WTC11 (cell line): ENCODE results near the gene ADGRF3. TPM values are rescaled to one million over a fixed set of nuclear protein-coding genes. Genes with fewer than 3 reads are reported as not detected.

Source experiments
- ATAC-seq: fragments of 200-7000 bp; cut with Tn5 transposase; 2 replicates; pipeline ENCODE4 v1.10.0; 2021; ENCODE audit warnings: mild to moderate bottlenecking, moderate library complexity
- CTCF ChIA-PET: fragments of 300-600 bp; sonication (Branson Sonifier 250); formaldehyde crosslinking; loops from one replicate; lab custom pipeline; 2021; ENCODE audit warnings: antibody characterized with exemption; lab: Charles Lee
- POLR2A ChIA-PET: fragments of 350-600 bp; sonication (Branson Sonifier 250); formaldehyde crosslinking; loops from one replicate; lab custom pipeline; 2021; ENCODE audit warnings: antibody characterized with exemption; lab: Charles Lee
- DNase-seq: peaks from one replicate; pipeline ENCODE4 v3.0.0; 2021; ENCODE audit warnings: low spot score
- H3K27ac Mint-ChIP-seq: 2 replicates; pipeline ENCODE4 v1.8.0; 2021; ENCODE audit warnings: mixed read lengths
- H3K27me3 Mint-ChIP-seq: 2 replicates; pipeline ENCODE4 v1.8.0; 2021; ENCODE audit warnings: low read depth, mild to moderate bottlenecking, moderate library complexity, mixed read lengths
- H3K36me3 Mint-ChIP-seq: 2 replicates; pipeline ENCODE4 v1.8.0; 2021; ENCODE audit warnings: mixed read lengths
- H3K4me1 Mint-ChIP-seq: 2 replicates; pipeline ENCODE4 v1.8.0; 2022; ENCODE audit warnings: mixed read lengths
- H3K4me3 Mint-ChIP-seq: 2 replicates; pipeline ENCODE4 v1.8.0; 2021; ENCODE audit warnings: mild to moderate bottlenecking, moderate library complexity, mixed read lengths
- H3K9me3 Mint-ChIP-seq: 2 replicates; pipeline ENCODE4 v1.8.0; 2021; ENCODE audit warnings: mixed read lengths
- ATF2 ChIP-seq: sonication (generic); formaldehyde crosslinking; IDR thresholded peaks from 2 replicates; pipeline ENCODE4 v1.8.1; 2022; ENCODE audit warnings: low read depth, missing genetic modification reagents, borderline replicate concordance
- ATF3 ChIP-seq: sonication (generic); formaldehyde crosslinking; conservative IDR thresholded peaks from 2 replicates; pipeline ENCODE4 v1.8.1; 2022; ENCODE audit warnings: mild to moderate bottlenecking, missing genetic modification reagents
- ATF6 ChIP-seq: sonication (generic); formaldehyde crosslinking; IDR thresholded peaks from 2 replicates; pipeline ENCODE4 v1.8.1; 2023; ENCODE audit warnings: mild to moderate bottlenecking, missing genetic modification reagents
- CREB1 ChIP-seq: sonication (generic); formaldehyde crosslinking; IDR thresholded peaks from 2 replicates; pipeline ENCODE4 v1.8.0; 2023; ENCODE audit warnings: mild to moderate bottlenecking, missing genetic modification reagents
- EMX1 ChIP-seq: fragments of 250-450 bp; sonication (Bioruptor Pico); IDR thresholded peaks from 2 replicates; pipeline ENCODE4 v1.8.0; 2021; ENCODE audit warnings: mild to moderate bottlenecking
- ERG ChIP-seq: fragments of 250-450 bp; sonication (Bioruptor Pico); IDR thresholded peaks from 2 replicates; pipeline ENCODE4 v1.8.0; 2021; ENCODE audit warnings: mild to moderate bottlenecking
- GRHL2 ChIP-seq: fragments of 250-450 bp; sonication (Bioruptor Pico); IDR thresholded peaks from 2 replicates; pipeline ENCODE4 v1.8.0; 2022; ENCODE audit warnings: mild to moderate bottlenecking, moderate library complexity; ENCODE audit not compliant: insufficient replicate concordance, severe bottlenecking
- IRF1 ChIP-seq: sonication (generic); formaldehyde crosslinking; IDR thresholded peaks from 2 replicates; pipeline ENCODE4 v1.8.0; 2023; ENCODE audit warnings: missing genetic modification reagents
- JAZF1 ChIP-seq: fragments of 250-450 bp; sonication (Bioruptor Pico); IDR thresholded peaks from 2 replicates; pipeline ENCODE4 v1.9.0; 2021; ENCODE audit warnings: moderate library complexity, mild to moderate bottlenecking, inconsistent platforms
- JUN ChIP-seq: sonication (generic); formaldehyde crosslinking; IDR thresholded peaks from 2 replicates; pipeline ENCODE4 v1.8.0; 2023; ENCODE audit warnings: mild to moderate bottlenecking, missing genetic modification reagents
- NFATC4 ChIP-seq: fragments of 250-450 bp; sonication (Bioruptor Pico); IDR thresholded peaks from 2 replicates; pipeline ENCODE4 v1.9.0; 2021; ENCODE audit warnings: mild to moderate bottlenecking
- NR3C1 ChIP-seq: sonication (generic); formaldehyde crosslinking; conservative IDR thresholded peaks from 2 replicates; pipeline ENCODE4 v1.8.1; 2023; ENCODE audit warnings: low read depth, mild to moderate bottlenecking, missing genetic modification reagents
- ZNF232 ChIP-seq: sonication (generic); formaldehyde crosslinking; IDR thresholded peaks from 2 replicates; pipeline ENCODE4 v1.8.0; 2022; ENCODE audit warnings: mild to moderate bottlenecking, missing genetic modification reagents
- ZNF396 ChIP-seq: fragments of 250-450 bp; sonication (Bioruptor Pico); IDR thresholded peaks from 2 replicates; pipeline ENCODE4 v1.8.0; 2021; ENCODE audit warnings: mild to moderate bottlenecking, moderate library complexity, borderline replicate concordance
- ZNF423 ChIP-seq: fragments of 250-450 bp; sonication (Bioruptor Pico); IDR thresholded peaks from 2 replicates; pipeline ENCODE4 v2.1.2; 2022; ENCODE audit warnings: mild to moderate bottlenecking, moderate library complexity
- ZNF425 ChIP-seq: fragments of 250-450 bp; sonication (Bioruptor Pico); conservative IDR thresholded peaks from 2 replicates; pipeline ENCODE4 v1.9.0; 2021; ENCODE audit warnings: mild to moderate bottlenecking
- ZNF512 ChIP-seq: sonication (generic); formaldehyde crosslinking; IDR thresholded peaks from 2 replicates; pipeline ENCODE4 v1.8.1; 2022; ENCODE audit warnings: missing genetic modification reagents, borderline replicate concordance
- total RNA-seq: library from RNA; stranded (reverse); gene quantifications from 3 replicates; pipeline ENCODE4 v1.2.3, GENCODE V29; 2021
- TF ChIP-seq, protein P1 (sequence below): fragments of 250-450 bp; sonication (Bioruptor Pico); IDR thresholded peaks from 2 replicates; pipeline ENCODE4 v1.9.0; 2021; ENCODE audit warnings: mild to moderate bottlenecking
- TF ChIP-seq, protein P2 (sequence below): fragments of 250-450 bp; sonication (Bioruptor Pico); IDR thresholded peaks from 2 replicates; pipeline ENCODE4 v1.9.0; 2021; ENCODE audit warnings: mild to moderate bottlenecking

The ADGRF3 gene
- total RNA-seq, 1 experiment from 2014 or later = 0.48 TPM

DNA sequence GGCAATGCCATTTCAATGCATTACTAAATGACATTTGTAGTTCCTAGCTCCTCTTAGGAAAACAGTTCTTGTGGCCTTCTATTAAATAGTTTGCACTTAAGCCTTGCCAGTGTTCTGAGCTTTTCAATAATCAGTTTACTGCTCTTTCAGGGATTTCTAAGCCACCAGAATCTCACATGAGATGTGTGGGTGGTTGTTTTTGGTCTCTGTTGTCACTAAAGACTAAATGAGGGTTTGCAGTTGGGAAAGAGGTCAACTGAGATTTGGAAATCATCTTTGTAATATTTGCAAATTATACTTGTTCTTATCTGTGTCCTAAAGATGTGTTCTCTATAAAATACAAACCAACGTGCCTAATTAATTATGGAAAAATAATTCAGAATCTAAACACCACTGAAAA is 56.6 kb downstream of the ADGRF3 start (continued):
- TF ChIP-seq ATF6 = no peak

DNA sequence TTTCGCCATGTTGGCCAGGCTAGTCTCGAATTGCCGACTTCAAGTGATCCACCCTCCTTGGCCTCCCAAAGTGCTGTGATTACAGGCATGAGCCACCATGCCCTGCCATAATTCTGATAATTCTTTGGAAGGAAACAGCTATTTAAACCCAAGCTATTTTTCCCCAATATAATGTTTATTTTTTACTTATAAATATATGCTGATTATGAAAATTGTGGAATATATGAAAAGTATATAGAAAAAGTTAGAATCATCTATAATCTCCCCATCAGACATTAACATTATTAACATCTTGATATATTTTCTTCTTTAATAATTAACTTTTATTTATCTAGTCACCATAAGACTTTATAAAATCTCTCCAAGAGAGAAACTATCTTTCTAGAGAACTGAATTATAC is 60.7 kb downstream of the ADGRF3 start:
- Mint-ChIP-seq H3K27ac (no peak overlapping the region), H3K4me3 (no peak overlapping the region), H3K36me3 (peaks cover 42% of the 10 kb centered on the region), H3K27me3 (no peaks in the 10 kb centered on the region), H3K4me1 (no peaks in the 10 kb centered on the region), H3K9me3 (no peaks in the 10 kb centered on the region)
- ChIA-PET POLR2A (no interaction called here), CTCF (no interaction called here)
- TF ChIP-seq ATF3 (CRISPR knock-in tag) = no peak
- TF ChIP-seq GRHL2 (CRISPR knock-in tag) = no peak
- TF ChIP-seq, protein P1, sequence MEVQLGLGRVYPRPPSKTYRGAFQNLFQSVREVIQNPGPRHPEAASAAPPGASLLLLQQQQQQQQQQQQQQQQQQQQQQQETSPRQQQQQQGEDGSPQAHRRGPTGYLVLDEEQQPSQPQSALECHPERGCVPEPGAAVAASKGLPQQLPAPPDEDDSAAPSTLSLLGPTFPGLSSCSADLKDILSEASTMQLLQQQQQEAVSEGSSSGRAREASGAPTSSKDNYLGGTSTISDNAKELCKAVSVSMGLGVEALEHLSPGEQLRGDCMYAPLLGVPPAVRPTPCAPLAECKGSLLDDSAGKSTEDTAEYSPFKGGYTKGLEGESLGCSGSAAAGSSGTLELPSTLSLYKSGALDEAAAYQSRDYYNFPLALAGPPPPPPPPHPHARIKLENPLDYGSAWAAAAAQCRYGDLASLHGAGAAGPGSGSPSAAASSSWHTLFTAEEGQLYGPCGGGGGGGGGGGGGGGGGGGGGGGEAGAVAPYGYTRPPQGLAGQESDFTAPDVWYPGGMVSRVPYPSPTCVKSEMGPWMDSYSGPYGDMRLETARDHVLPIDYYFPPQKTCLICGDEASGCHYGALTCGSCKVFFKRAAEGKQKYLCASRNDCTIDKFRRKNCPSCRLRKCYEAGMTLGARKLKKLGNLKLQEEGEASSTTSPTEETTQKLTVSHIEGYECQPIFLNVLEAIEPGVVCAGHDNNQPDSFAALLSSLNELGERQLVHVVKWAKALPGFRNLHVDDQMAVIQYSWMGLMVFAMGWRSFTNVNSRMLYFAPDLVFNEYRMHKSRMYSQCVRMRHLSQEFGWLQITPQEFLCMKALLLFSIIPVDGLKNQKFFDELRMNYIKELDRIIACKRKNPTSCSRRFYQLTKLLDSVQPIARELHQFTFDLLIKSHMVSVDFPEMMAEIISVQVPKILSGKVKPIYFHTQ = no peak
- no peak for TF ChIP-seq ATF6
- TF ChIP-seq ERG (CRISPR knock-in tag) = no peak
- TF ChIP-seq, protein P2, sequence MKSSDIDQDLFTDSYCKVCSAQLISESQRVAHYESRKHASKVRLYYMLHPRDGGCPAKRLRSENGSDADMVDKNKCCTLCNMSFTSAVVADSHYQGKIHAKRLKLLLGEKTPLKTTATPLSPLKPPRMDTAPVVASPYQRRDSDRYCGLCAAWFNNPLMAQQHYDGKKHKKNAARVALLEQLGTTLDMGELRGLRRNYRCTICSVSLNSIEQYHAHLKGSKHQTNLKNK (CRISPR knock-in tag) = no peak
- no peak for TF ChIP-seq ZNF232 (CRISPR knock-in tag)
- TF ChIP-seq ZNF512 (CRISPR knock-in tag) = no peak
- TF ChIP-seq IRF1 (CRISPR knock-in tag) = no peak
- TF ChIP-seq JAZF1 (CRISPR knock-in tag) = no peak
- TF ChIP-seq JUN (CRISPR knock-in tag) = no peak
- TF ChIP-seq ZNF425 (CRISPR knock-in tag) = no peak
- no peak for TF ChIP-seq CREB1
- no peak for TF ChIP-seq NR3C1 (CRISPR knock-in tag)
- TF ChIP-seq ZNF423 (CRISPR knock-in tag) = no peak
- TF ChIP-seq NFATC4 (CRISPR knock-in tag) = no peak
- TF ChIP-seq ATF2 (CRISPR knock-in tag) = no peak
- TF ChIP-seq EMX1 (CRISPR knock-in tag) = no peak
- no peak for TF ChIP-seq ZNF396 (CRISPR knock-in tag)
- DNase-seq (no peak), ATAC-seq (no peak)
